Stimulated activated CD8-positive, alpha-beta memory T cell treated with anti-CD3 and anti-CD28 coated beads, Interleukin-4, amount 100 ng/mL, for 4 hours (primary cell): ENCODE measurements around the gene C15orf39.

Experiments used
- DNase-seq, 2 donors: peaks; one replicate each; pipeline ENCODE4 v3.0.0-alpha.2; 2020; ENCODE audit warnings: low read depth in 2 of 2, low spot score in 1 of 2

Gene C15orf39

DNA sequence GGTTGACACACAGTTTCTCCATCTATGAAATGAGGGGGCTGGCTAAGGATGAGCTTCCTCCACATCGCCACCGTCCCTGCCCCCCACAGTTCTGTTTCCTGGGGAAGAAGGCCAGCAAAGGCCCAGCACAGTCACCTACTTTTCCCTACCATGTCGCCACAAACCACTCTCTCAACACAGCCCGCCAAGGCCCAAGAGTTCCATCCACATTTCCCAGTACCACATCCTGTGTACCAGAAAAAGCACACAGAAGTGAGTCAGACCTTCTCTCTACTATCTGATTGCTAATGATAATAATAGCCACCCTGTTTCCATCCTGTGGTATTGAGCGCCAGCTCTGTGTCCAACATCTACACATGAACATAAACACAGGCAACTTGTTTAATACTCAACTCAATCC is 30.3 kb upstream of the C15orf39 start:
- no peak for DNase-seq

- no peak for DNase-seq
These were observed 29.3 kb upstream of the C15orf39 start for GRCh38 chr15:75172284-75172820.

GRCh38 chr15:75174102-75174501 is 27.6 kb upstream of the C15orf39 start:
- no peak for DNase-seq

- DNase-seq = no peak
These were observed 27.0 kb upstream of the C15orf39 start for GRCh38 chr15:75174729-75175128.

GRCh38 chr15:75176396-75176761 is 25.3 kb upstream of the C15orf39 start:
- DNase-seq = no peak

GRCh38 chr15:75177360-75178071 is 24.2 kb upstream of the C15orf39 start:
- no peak for DNase-seq

- no peak for DNase-seq
These were observed 23.3 kb upstream of the C15orf39 start for GRCh38 chr15:75178171-75178937.

DNA sequence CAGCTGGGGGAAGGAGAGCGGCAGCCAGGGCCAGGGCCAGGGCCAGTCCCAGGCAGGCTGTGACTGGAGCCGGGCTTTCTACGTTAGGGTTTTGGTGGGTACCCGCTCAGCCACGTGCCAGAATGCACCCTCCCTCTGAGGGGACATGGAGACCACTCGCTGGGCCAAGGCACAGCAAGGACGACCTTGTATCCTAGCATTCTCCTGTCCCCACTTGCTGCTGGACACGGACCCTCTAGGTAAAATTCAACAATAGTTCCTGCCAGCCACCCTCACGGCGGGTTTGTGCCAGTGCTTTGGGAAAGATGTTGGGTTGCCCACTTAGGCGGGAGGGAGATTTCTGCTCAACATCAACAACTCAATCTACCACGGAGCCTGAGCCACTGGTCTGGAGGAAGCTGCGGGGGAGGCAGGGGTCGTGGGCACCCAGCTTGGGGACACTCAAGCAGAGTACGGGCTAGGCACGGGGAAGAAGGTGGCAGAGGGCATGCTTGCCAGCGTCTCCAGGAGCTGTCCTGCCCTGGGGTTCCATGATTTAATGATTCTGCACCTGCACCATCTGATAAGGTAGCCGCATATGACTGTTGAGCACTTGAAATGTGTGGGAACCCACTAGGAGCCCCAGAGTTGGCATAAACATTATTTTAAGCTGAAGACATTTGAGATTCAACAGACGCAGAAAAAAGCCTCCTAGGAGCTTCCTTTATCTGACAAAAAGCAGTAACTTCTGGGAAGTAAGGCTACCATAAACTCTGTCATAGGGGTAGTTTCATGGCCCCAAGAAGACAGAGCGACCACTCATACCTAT is 22.5 kb upstream of the C15orf39 start:
- DNase-seq = no peak

- no peak for DNase-seq
These were observed 21.9 kb upstream of the C15orf39 start for GRCh38 chr15:75179746-75180140.

DNA sequence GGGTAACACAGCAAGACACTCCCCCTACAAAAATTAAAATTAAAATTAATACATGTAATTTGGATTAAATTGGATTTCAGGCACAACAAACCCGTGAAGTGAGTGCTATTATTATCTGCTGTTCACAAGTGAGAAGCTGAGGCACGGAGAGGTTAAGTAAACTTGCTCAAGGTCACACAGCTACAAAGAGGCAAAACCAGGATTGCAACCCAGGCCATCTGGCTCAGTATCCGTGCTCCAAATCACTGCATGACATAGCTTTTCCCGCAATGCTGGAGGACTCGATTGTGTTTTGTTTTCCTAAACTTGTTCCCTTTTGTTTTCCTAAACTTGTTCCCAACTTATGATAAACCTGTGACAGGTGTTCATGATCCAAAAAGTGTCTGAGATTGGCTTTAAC is 19.9 kb upstream of the C15orf39 start:
- no peak for DNase-seq

DNA sequence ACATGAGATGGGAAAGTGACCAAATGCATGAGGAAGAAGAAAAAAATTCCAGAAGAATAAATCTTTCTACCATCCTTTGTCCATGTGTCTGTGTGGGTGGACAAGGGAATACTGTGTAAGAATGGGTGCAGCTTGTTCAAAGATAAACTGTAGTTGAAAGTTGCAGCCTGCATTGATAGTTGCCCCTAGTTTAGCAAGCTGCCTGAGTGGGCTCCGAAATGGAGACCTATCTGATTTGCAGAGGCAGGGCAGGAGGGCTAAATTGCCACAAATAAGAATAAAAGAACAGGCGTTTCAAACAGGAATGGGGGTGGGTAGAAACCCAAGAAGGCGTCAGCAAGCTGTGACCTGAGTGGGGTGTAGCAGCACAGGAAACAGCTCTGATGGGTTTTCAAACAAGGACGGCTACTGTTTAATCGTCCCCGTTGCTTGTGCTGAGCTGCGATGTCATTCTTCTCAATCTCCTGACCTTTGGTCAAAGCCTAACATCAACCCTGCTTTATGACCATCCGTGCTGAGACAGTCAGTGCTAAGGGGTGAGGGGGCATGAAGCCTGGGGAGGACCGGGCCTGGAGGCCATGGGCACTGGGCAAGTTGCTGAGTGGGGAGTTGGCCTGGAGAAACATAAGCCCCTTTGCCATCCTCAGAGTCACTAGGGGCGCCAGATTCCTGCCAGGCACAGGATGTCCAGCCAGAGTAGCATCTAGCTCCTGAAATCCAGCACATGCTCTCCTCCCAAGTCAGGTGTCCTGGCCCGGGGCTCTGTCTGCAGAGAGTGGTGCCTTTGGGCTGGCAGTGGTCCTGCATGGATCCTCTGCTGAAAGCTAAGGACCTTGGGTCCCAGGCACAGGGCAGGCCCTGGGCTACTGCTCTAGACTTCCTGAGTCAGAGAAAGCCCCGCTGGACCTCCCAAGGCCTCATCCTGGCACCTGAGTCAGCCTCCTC is 19.2 kb upstream of the C15orf39 start:
- DNase-seq = no peak

- DNase-seq = no peak
These were observed 16.2 kb upstream of the C15orf39 start for GRCh38 chr15:75185271-75186029.

- no peak for DNase-seq
These were observed 15.6 kb upstream of the C15orf39 start for GRCh38 chr15:75186044-75186443.

DNA sequence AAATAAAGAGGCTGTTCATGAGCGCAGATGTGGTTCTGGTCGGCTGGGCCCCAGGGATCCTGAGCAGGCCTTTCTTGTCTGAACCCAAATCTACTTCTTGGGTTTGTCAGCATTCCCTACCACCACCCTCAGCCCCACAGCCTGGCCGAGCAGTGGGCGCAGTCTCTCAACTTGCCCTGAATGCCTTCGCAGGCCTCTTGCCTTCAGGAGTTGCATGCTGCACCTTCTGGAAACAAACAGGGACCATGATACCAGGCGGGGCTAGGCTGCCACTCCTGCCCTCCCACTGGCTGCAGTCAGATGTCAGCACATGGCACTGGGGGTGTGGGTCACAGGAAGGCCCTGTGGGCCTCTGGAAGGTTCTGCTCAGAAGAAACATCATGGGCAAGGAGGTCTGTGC is 13.2 kb upstream of the C15orf39 start:
- DNase-seq = no peak

- DNase-seq = no peak
These were observed 10.4 kb upstream of the C15orf39 start for GRCh38 chr15:75191235-75191634.

DNA sequence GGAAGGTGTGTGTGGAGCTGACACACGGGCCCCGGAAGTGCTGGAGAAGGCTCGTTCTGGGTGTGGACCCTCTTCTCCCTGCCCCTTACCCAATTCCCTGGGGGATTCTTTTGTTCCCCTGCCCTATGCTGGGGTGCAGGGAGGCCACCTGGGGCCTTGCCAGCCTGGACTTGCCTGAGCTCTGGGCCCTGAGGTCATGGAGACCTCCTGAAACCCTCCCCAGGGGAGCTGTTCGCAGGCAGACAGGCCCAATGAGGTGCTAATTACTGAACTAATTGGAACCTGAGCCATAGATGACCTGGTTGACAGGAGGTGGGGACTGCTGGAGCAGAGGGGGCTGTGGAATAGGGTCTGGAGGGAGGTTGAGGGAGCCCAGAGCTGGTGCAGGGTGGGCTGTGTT is 9.4 kb upstream of the C15orf39 start:
- DNase-seq = no peak

GRCh38 chr15:75193272-75193671 is 8.4 kb upstream of the C15orf39 start:
- DNase-seq = no peak

DNA sequence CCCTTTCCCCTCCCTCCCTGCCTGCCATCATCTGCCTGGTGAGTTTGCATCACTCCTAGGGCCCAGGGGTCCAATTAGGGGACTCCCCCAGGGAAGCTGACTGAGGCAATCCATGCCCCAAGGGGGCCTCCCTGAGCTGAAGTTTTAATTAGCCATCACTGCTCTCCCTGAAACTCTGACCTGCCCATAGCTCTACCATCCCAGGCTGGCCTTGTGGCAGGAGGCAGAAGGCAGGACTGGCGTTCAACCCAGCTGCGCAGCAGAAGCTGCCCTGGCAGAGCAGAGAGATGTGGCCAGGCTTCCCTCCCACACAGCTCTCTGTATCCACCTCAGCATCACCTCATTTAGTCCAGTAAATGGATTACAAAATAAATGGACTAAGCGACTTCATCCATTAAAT is 7.7 kb upstream of the C15orf39 start:
- no peak for DNase-seq

DNA sequence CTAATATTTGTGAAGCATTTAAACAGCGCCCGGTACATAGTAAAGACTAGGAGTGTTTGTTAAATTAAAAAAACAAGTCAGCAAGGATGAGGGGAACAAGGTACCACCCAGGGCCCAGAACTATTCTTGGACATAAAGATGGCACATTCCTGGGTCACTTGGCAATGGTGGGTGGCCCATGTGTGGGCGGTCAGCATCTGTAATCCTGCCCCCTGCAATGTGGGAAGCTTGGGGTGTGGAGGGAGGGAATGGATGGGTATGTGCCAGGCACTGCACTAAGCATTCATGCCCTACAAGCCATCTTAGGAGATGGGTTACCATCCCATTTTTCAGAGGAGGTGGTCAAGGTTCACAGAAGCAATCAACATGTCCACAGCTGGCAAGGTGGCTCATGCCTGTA is 7.3 kb upstream of the C15orf39 start:
- DNase-seq = no peak
